ENCODE measurements around the gene HS6ST3.
"Not testable (repeated sequence)": the region's sequence is repeated elsewhere in the genome, so short reads cannot be mapped to it uniquely, and the experiment has no call there.

The HS6ST3 gene

GRCh38 chr13:96080676-96081075 is 9.2 kb upstream of the HS6ST3 start:
- DNase-seq, result no peak
- TF ChIP-seq POLR2A (IDR thresholded peaks at IDR 0.05; ENCODE audit: low read length) (no peak), GATA1 (IDR thresholded peaks at IDR 0.05; ENCODE audit: low read depth, low read length) (no peak)

GRCh38 chr13:96081888-96082287 is 8.0 kb upstream of the HS6ST3 start:
- no peak for TF ChIP-seq GATA1 (IDR thresholded peaks at IDR 0.05; ENCODE audit: low read depth, low read length)
- TF ChIP-seq POLR2A (IDR thresholded peaks at IDR 0.05; ENCODE audit: low read length), result no peak
- no peak for DNase-seq

- TF ChIP-seq GATA1 (IDR thresholded peaks at IDR 0.05; ENCODE audit: low read depth, low read length) (no peak), POLR2A (IDR thresholded peaks at IDR 0.05; ENCODE audit: low read length) (no peak)
- no peak for DNase-seq
Measured at GRCh38 chr13:96082640-96083039, 7.3 kb upstream of the HS6ST3 start.

GRCh38 chr13:96086736-96087135 is 3.2 kb upstream of the HS6ST3 start:
- TF ChIP-seq POLR2A (IDR thresholded peaks at IDR 0.05; ENCODE audit: low read length), result no peak
- no peak for TF ChIP-seq GATA1 (IDR thresholded peaks at IDR 0.05; ENCODE audit: low read depth, low read length)
- no peak for DNase-seq

- no peak for TF ChIP-seq POLR2A (IDR thresholded peaks at IDR 0.05; ENCODE audit: low read length)
- TF ChIP-seq GATA1 (IDR thresholded peaks at IDR 0.05; ENCODE audit: low read depth, low read length), result no peak
- no peak for DNase-seq
Measured at GRCh38 chr13:96089139-96089538, 768 bp upstream of the HS6ST3 start.

- peak; percentile 25 to 27 for DNase-seq
- TF ChIP-seq GATA1 (IDR thresholded peaks at IDR 0.05; ENCODE audit: low read depth, low read length) (no peak), POLR2A (IDR thresholded peaks at IDR 0.05; ENCODE audit: low read length) (no peak)
Measured at GRCh38 chr13:96090240-96091101, 564 bp downstream of the HS6ST3 start.

GRCh38 chr13:96091164-96092117 is 1.5 kb downstream of the HS6ST3 start:
- no peak for DNase-seq
- TF ChIP-seq POLR2A (IDR thresholded peaks at IDR 0.05; ENCODE audit: low read length) (no peak), GATA1 (IDR thresholded peaks at IDR 0.05; ENCODE audit: low read depth, low read length) (no peak)

GRCh38 chr13:96093296-96094006 is 3.5 kb downstream of the HS6ST3 start:
- no peak for TF ChIP-seq POLR2A (IDR thresholded peaks at IDR 0.05; ENCODE audit: low read length)
- no peak for TF ChIP-seq GATA1 (IDR thresholded peaks at IDR 0.05; ENCODE audit: low read depth, low read length)
- no peak for DNase-seq

- no peak for DNase-seq
- TF ChIP-seq POLR2A (IDR thresholded peaks at IDR 0.05; ENCODE audit: low read length), result no peak
Measured at GRCh38 chr13:96100457-96101220, 10.7 kb downstream of the HS6ST3 start.

GRCh38 chr13:96104516-96104915 is 14.6 kb downstream of the HS6ST3 start:
- no peak for TF ChIP-seq GATA1 (IDR thresholded peaks at IDR 0.05; ENCODE audit: low read depth, low read length)
- TF ChIP-seq POLR2A (IDR thresholded peaks at IDR 0.05; ENCODE audit: low read length), result no peak
- DNase-seq, result no peak

- not testable (repeated sequence) for DNase-seq
Measured at GRCh38 chr13:96108072-96108471, 18.2 kb downstream of the HS6ST3 start.

GRCh38 chr13:96109125-96109524 is 19.2 kb downstream of the HS6ST3 start:
- TF ChIP-seq POLR2A (IDR thresholded peaks at IDR 0.05; ENCODE audit: low read length) (no peak), GATA1 (IDR thresholded peaks at IDR 0.05; ENCODE audit: low read depth, low read length) (no peak)
- DNase-seq, result no peak

GRCh38 chr13:96112936-96113335 is 23.0 kb downstream of the HS6ST3 start:
- DNase-seq, result no peak
- no peak for TF ChIP-seq POLR2A (IDR thresholded peaks at IDR 0.05; ENCODE audit: low read length)
- no peak for TF ChIP-seq GATA1 (IDR thresholded peaks at IDR 0.05; ENCODE audit: low read depth, low read length)

GRCh38 chr13:96115368-96115767 is 25.5 kb downstream of the HS6ST3 start:
- DNase-seq, result not testable (repeated sequence)
